Endothelial cell of umbilical vein (primary cell): ENCODE results near the gene AGO4. TPM values are rescaled to one million over a fixed set of nuclear protein-coding genes. Genes with fewer than 3 reads are reported as not detected.

Experiments
- BruUV-seq: library from RNA; stranded (reverse); fragments of 400-500 nt; replicated peaks from 2 replicates; lab custom pipeline; 2021; lab: Mats Ljungman, UMichigan
- CTCF ChIA-PET: fragments of 300-600, 350-600 bp; sonication (Branson Sonifier 250); formaldehyde crosslinking; loops from one replicate; lab custom pipeline; 2021; ENCODE audit warnings: antibody characterized with exemption, inconsistent platforms; lab: Charles Lee
- POLR2A ChIA-PET: fragments of 300-600, 350-600 bp; sonication (Branson Sonifier 250); formaldehyde crosslinking; loops from one replicate; lab custom pipeline; 2021; ENCODE audit warnings: antibody characterized with exemption, inconsistent platforms; lab: Charles Lee
- DNase-seq: peaks from one replicate; pipeline ENCODE4 v3.0.0-alpha.2; 2011; ENCODE audit warnings: low read depth, low spot score
- FAIRE-seq: peaks from 2 replicates; lab custom pipeline; 2011; peaks lifted over from hg19 to GRCh38; lab: Jason Lieb, UNC
- H2AFZ ChIP-seq: 2 replicates; pipeline ENCODE4 v1.6.0; 2012; ENCODE audit warnings: low read depth, low read length, control low read depth, inconsistent platforms
- H3K27ac ChIP-seq: 2 replicates; pipeline ENCODE4 v1.5.1; 2011; ENCODE audit warnings: low read depth, mild to moderate bottlenecking, control low read depth, low read length, moderate library complexity; ENCODE audit not compliant: insufficient read depth
- H3K27me3 ChIP-seq, 2 experiments: 2 replicates each; pipeline versions ENCODE4 v1.6.0 to v1.6.1; 2011; ENCODE audit warnings: low read length in 2 of 2, mixed read lengths in 1 of 2; ENCODE audit not compliant: control insufficient read depth in 2 of 2, insufficient read depth in 2 of 2
- H3K36me3 ChIP-seq, 2 experiments: 2 replicates in 1 of 2; 3 replicates in 1 of 2; pipeline ENCODE4 v1.5.1; 2011; ENCODE audit warnings: low read length in 2 of 2, mild to moderate bottlenecking in 1 of 2, moderate library complexity in 1 of 2; ENCODE audit not compliant: control insufficient read depth in 2 of 2, insufficient read depth in 2 of 2; ENCODE audit errors: extremely low read depth in 1 of 2
- H3K4me1 ChIP-seq: 3 replicates; pipeline ENCODE4 v1.5.1; 2011; ENCODE audit warnings: mild to moderate bottlenecking, low read length; ENCODE audit not compliant: control insufficient read depth, insufficient read depth; ENCODE audit errors: extremely low read depth
- H3K4me2 ChIP-seq: 2 replicates; pipeline ENCODE4 v1.6.1; 2011; ENCODE audit warnings: low read length, control low read depth, mixed read lengths; ENCODE audit not compliant: insufficient read depth
- H3K4me3 ChIP-seq, 3 experiments: fragments of 200-600 bp in 1 of 3; sonication (generic), shearing (Covaris generic) in 1 of 3; replicated peaks in 1 of 3; 2 replicates each; pipeline ENCODE4 v1.5.1; 2011 to 2016; ENCODE audit warnings: control low read depth in 3 of 3, low read length in 3 of 3, mild to moderate bottlenecking in 2 of 3, inconsistent platforms in 1 of 3, low read depth in 1 of 3, moderate library complexity in 1 of 3; ENCODE audit not compliant: insufficient read depth in 1 of 3
- H3K79me2 ChIP-seq: 2 replicates; pipeline ENCODE4 v1.6.0; 2012; ENCODE audit warnings: low read length, inconsistent platforms; ENCODE audit not compliant: control insufficient read depth, insufficient read depth
- H3K9ac ChIP-seq: replicated peaks from 2 replicates; pipeline ENCODE3; 2011; ENCODE audit warnings: low read length, control low read depth; ENCODE audit not compliant: insufficient read depth; ENCODE audit errors: extremely low read depth
- H3K9me1 ChIP-seq: replicated peaks from 3 replicates; pipeline ENCODE4 v1.6.0; 2011; ENCODE audit warnings: mild to moderate bottlenecking, low read length; ENCODE audit not compliant: control insufficient read depth, insufficient read depth; ENCODE audit errors: extremely low read depth
- H3K9me3 ChIP-seq: replicated peaks from 2 replicates; pipeline ENCODE4 v1.5.1; 2012; ENCODE audit warnings: low read length, inconsistent platforms; ENCODE audit not compliant: control insufficient read depth, insufficient read depth
- H4K20me1 ChIP-seq: replicated peaks from 2 replicates; pipeline ENCODE3; 2011; ENCODE audit warnings: mild to moderate bottlenecking, low read length; ENCODE audit not compliant: control insufficient read depth, insufficient read depth; ENCODE audit errors: extremely low read depth
- CTCF ChIP-seq, 2 donors: IDR thresholded peaks; 1 replicate in 1 of 2; 2 replicates in 1 of 2; pipeline ENCODE4 v1.5.1; 2011; ENCODE audit warnings: low read length in 2 of 2, mild to moderate bottlenecking in 2 of 2, moderate library complexity in 2 of 2, control low read depth in 1 of 2, inconsistent platforms in 1 of 2, low read depth in 1 of 2; ENCODE audit not compliant: insufficient read depth in 1 of 2; ENCODE audit errors: extremely low read depth in 1 of 2
- EZH2 ChIP-seq: IDR thresholded peaks from 2 replicates; pipeline ENCODE4 v1.6.1; 2012; ENCODE audit warnings: borderline replicate concordance, low read depth, mild to moderate bottlenecking, moderate library complexity, low read length, inconsistent platforms; ENCODE audit not compliant: severe bottlenecking
- FOS ChIP-seq: IDR thresholded peaks from 2 replicates; pipeline ENCODE4 v1.6.1; 2011; ENCODE audit warnings: mild to moderate bottlenecking, low read length, moderate library complexity, borderline replicate concordance; ENCODE audit not compliant: insufficient read depth
- GATA2 ChIP-seq: IDR thresholded peaks from 2 replicates; pipeline ENCODE4 v1.7.0; 2011; ENCODE audit warnings: low read depth, mild to moderate bottlenecking, moderate library complexity, mixed read lengths, low read length; ENCODE audit not compliant: insufficient read length, insufficient read depth
- JUN ChIP-seq: IDR thresholded peaks from 2 replicates; pipeline ENCODE4 v1.6.1; 2011; ENCODE audit warnings: borderline replicate concordance, low read depth; ENCODE audit not compliant: insufficient read length, insufficient read depth
- MYC ChIP-seq: IDR thresholded peaks from one replicate; pipeline ENCODE4 v1.6.1; 2011; ENCODE audit warnings: mild to moderate bottlenecking, low read depth, low read length
- POLR2A ChIP-seq: IDR thresholded peaks from 2 replicates; pipeline ENCODE4 v1.6.1; 2012; ENCODE audit warnings: low read depth, mild to moderate bottlenecking, control low read depth, low read length
- POLR2AphosphoS5 ChIP-seq: IDR thresholded peaks from 2 replicates; pipeline ENCODE4 v1.6.1; 2012; ENCODE audit warnings: low read depth, mild to moderate bottlenecking, control low read depth, low read length, moderate library complexity; ENCODE audit not compliant: insufficient read depth
- dilution Hi-C: fragments of 300-500 bp; cut with MboI; formaldehyde crosslinking; loops from one replicate; pipeline ENCODE4 v1.15.0; 2019; ENCODE audit warnings: low sequenced_read_pairs; ENCODE audit not compliant: extremely low pct_ligation_motif_present
- intact Hi-C: fragments of 100-400 bp; cut with micrococcal nuclease; formaldehyde crosslinking; loops from one replicate; pipeline ENCODE4 v1.10.0; 2022
- polyA plus RNA-seq, 4 experiments: library from polyadenylated mRNA; depleted of rRNA in 3 of 4; stranded (reverse) in 3 of 4; unstranded in 1 of 4; fragments of >200 nt; gene quantifications; 2 replicates each; pipeline versions ENCODE4 v1.2.1 to v1.2.3, GENCODE V29; 2011 to 2012; ENCODE audit warnings: missing spikeins in 1 of 4
- total RNA-seq: library from RNA; stranded (reverse); gene quantifications from 2 replicates; pipeline ENCODE4 v1.2.3, GENCODE V29; 2021
- TF ChIP-seq, protein P1 (sequence below): IDR thresholded peaks from 2 replicates; pipeline ENCODE4 v1.6.1; 2011; ENCODE audit not compliant: insufficient read depth, insufficient read length

AGO4 gene
- total and polyA plus RNA-seq, 2 donors (not counting 3 experiments of a cell fraction or from before 2014, with no cell fraction given), result 11.1 to 19.8 TPM

- BruUV-seq, result no TSS peak
- Histone ChIP-seq H3K9ac (no peak overlapping the region), H3K27ac (no peak overlapping the region), H3K9me3 (no peaks in the 10 kb centered on the region), H4K20me1 (no peaks in the 10 kb centered on the region), H3K9me1 (no peaks in the 10 kb centered on the region), H2AFZ (no peak overlapping the region), H3K27me3 (no peaks in the 10 kb centered on the region), H3K36me3 (no peaks in the 10 kb centered on the region), H3K4me3 (no peak overlapping the region), H3K4me1 (no peaks in the 10 kb centered on the region), H3K4me2 (no peak overlapping the region), H3K79me2 (no peaks in the 10 kb centered on the region)
- intact Hi-C loops (no loop called here), dilution Hi-C loops (no loop called here)
- ChIA-PET CTCF (no interaction called here), POLR2A (no interaction called here)
- no peak for TF ChIP-seq POLR2A
- no peak for TF ChIP-seq MYC
- TF ChIP-seq POLR2AphosphoS5, result no peak
- TF ChIP-seq CTCF (IDR thresholded peaks at IDR 0.05; ENCODE audit: extremely low read depth in 1 of 2, insufficient read depth in 1 of 2, low read depth in 1 of 2, low read length in 2 of 2), result no peak
- no peak for TF ChIP-seq FOS
- TF ChIP-seq JUN, result no peak
- TF ChIP-seq GATA2, result no peak
- TF ChIP-seq EZH2, result no peak
- TF ChIP-seq, protein P1, sequence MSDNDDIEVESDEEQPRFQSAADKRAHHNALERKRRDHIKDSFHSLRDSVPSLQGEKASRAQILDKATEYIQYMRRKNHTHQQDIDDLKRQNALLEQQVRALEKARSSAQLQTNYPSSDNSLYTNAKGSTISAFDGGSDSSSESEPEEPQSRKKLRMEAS, result no peak
- no peak for FAIRE-seq
- DNase-seq, result no peak
Observed at GRCh38 chr1:35863136-35863535, 55.3 kb downstream of the AGO4 start.
